IPS-NIHi11 (cell line): ENCODE measurements around the gene GALNT15.

Experiments used
- DNase-seq: peaks from one replicate; pipeline ENCODE4 v3.0.0; 2012; ENCODE audit warnings: mixed read lengths, low spot score

The GALNT15 gene

DNA sequence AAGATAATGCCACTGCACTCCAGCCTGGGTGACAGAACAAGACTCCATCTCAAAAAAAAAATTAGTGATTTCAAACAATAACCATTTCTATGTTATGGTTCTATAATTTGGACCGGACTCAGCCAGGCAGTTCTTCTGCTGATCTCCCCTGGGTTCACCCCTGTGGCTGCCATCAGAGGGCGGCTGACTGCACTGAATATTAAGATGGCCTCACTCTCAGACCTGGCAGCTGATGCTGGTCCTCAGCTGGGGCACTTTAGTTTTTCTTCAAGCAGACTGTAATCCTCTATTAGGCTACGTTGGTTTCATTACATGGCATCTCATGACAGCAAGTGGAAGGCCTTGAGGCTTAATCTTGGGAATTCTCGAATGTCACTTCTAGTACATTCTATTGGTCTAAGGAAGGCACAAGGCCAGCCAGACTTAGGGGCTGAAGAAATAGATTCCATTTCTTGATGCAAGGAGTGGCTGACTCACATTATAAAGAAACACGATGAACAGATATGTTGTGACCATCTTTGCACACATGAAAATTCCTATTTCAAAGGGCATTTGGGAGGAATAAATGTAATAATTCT, 12.8 kb downstream of the GALNT15 start:
- DNase-seq, result no peak

DNA sequence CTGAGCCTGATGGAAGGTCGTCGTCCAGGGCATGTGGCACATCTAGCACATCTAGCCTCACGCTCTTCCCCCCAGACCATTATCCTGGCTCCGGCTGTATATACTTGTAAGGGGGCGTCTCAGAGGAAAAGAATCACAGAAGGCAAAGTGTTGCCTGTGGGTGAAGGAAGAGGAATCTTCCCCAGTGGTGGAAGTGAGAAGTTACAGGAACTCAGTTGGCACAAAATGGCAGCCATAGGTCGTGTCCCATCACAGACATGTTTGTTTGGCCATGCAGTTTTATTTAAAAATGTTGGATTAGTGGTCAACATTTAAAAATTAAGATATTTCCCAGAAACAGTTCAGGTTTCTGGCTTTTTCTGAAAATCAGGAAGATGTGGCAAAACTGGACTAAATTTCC, 13.6 kb downstream of the GALNT15 start:
- DNase-seq, result no peak

DNA sequence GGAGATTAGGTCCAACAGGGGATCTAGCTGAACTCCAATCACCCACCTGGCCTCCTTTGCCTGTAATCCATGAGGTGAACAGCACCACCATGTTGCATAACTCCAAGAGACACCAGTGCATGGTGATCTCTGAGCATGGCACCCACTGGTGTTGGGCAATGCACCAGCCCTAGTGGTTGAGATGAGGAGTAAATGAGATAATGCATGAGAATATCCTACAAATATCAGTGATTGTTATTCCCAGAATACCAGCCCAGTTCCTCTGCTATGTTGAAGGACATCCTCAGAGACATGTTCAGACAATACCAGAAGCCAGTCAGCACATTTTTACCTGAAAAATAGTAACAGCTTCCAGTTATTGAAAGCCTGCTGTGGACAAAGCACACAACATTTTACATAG, 14.7 kb downstream of the GALNT15 start:
- DNase-seq, result no peak

DNA sequence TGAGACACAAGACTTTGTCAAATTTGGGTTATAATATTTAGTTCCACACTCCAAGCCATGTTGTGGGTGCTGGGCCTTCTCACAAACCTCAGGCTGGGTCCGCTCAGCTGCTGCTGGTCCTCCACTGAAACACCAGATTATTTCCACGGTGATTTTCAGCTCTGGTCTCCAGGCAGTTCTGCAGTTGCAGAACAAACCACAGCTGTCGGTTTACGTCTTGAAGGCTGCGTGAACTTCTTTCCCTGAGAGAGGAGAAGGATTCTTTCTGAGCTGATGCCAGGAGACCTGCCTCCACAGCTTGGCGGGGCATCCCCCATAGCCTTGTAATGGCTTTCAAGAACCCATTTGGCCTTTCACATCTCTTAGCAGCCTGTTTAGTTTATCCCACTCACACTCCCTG, 16.2 kb downstream of the GALNT15 start:
- no peak for DNase-seq

DNA sequence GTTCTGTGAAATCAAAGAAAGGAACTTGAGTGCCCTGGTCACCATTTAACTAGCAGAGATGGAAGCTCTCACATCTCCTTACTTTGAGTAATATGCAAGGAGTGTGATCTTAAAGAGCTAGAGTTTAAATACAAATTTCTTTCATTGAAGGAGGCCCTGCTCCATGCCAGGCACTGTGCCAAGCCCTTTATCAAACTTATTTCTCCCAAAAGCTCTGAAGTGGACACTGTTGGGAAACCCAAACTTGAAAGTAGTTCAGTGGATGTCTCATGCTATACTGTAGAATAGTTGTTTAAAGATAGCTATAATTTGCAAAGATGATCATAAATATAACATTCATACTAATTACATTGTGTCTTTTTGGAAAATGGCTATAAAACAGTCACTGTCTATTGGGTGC, 17.1 kb downstream of the GALNT15 start:
- DNase-seq, result no peak

DNA sequence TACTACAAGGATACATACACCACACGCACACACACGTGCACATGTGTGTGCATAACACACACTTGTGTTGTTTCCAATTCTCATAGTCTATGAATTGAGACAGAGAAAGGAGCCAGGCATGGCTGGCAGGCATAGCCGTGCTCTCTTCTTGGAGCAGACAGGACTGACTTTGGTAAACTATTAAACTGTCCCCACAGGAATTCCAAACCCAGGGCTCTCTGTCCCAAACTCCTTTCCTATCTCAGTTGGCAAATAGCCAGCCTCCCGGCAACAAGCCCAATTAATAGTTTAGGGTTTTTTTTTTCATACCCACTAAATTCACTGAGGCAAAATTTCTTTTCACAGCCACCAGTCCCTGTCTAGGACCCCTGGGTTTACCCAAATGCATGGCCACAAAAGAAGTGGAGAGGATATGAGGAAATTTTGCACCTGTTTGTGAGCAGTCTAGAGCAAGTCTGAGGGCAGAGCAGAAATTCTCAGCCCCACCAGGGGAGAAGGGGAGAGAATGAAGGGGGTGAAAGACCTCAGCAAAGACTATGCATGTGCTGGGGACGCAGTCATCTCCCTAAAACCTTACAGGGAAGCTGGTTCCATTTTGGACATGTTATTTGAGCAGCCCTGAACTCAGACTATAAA, 17.8 kb downstream of the GALNT15 start:
- DNase-seq, result no peak

DNA sequence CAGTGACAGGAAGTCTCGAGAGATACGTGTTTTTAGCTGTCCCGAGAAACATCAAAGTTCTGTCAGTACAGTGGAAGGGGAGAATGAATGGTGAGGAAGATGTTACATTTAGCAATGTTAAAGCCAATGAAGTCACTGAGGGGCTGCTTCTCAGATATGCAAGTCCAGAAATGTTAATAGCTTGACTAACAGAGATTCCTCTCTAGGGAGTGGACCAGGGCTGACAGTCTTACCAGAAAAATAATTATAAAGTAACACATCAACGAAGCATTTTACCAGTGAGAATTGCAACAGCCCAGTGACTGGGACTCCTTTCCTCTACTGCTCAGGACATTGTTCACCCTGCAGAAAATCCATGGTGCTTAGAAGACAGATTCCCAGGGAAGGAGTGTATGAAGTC, 23.9 kb downstream of the GALNT15 start:
- DNase-seq, result no peak

DNA sequence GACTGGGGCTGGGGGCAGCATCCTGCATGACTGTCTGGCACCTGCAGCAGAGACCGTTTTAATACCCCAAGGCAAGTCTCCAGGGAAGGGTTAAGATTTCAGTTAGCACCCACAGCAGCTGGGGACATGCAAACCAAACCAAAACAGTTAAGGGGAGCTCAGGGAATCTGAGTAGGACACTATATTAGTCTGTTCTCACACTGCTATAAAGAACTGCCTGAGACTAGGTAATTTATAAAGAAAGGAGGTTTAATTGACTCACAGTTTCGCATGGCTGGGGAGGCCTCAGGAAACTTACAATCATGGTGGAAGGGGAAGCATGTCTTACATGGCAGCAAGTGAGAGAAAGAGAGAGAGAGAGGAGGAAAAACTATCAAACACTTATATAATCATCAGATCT, 25.3 kb downstream of the GALNT15 start:
- no peak for DNase-seq

DNA sequence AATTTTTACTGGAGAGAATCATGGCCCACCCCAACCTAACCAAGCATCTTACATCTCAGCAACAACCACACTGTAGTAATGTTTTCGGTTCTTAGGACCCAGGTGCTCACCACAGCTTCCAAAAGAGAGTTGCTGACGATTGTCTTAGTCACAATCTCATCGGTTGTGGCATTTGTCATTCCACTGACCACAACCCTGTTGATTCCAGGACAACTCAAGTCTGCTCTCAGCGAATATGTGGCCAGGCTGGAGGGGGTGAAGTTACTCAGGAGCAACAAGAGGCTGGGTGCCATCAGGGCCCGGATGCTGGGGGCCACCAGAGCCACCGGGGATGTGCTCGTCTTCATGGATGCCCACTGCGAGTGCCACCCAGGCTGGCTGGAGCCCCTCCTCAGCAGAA, 25.9 kb downstream of the GALNT15 start:
- no peak for DNase-seq

DNA sequence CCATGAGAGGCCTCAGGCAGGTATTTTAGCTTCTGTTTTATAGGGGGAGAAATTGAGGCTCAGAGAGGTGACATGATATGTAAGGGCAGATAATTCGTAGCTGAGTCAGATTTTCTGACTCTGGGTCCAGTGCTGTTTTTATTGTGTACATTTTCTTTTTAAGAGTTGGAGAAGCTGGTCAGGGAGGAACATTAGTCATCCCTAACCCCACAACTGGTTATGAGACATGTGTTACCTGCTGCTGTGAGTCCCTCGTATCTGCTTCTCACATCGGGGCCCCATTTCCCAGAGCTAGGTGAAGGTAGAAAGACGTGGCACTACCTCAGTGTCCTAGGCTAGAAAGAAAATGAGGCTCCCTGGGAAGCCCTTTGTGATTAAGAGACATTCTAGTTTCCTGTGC, 28.6 kb downstream of the GALNT15 start:
- no peak for DNase-seq

DNA sequence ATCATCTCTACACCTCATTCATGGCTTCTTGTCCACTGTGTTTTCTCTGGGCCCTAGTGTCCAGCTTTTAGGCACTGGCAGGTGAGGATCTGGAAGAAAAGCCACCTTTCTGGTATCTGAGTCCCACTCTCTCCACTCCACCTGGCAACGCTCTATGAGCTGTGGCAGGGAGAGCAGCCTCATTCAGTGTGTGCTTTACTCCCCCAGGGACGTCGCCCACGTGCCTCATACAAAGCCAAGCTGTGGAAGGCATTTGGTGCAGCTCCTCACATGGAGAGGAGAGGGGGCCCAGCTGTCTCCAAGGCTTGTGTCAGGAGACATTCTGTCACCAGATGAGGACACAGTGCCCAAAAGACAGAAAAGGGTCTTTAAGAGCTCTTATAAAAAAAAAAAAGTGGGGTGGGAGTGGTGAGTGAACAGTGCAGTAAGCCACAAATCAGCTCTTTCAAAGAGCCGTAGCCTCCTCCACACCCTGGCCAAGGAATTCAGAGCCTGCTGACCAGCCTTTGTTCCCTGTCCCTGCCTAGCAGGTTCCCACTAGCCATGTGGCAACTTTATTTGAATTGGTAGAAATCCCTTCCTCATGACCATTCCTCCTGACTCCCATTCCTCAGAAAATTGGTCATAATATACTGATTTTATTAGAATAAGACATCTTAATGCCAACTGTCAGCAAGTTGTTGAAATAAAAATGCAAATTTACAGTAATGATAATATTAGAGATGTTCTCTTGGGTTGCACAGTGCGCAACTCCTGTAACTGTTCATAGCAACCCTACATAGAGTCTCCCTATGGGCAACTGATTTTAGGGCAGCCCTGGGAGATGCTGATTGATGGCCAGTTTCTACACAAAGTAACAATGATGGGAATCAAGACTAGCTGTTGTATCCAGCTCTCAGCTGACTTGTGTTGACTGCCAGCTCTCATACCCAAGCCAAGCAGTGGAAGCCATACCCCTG, 29.5 kb downstream of the GALNT15 start:
- DNase-seq, result peak; percentile 26

DNA sequence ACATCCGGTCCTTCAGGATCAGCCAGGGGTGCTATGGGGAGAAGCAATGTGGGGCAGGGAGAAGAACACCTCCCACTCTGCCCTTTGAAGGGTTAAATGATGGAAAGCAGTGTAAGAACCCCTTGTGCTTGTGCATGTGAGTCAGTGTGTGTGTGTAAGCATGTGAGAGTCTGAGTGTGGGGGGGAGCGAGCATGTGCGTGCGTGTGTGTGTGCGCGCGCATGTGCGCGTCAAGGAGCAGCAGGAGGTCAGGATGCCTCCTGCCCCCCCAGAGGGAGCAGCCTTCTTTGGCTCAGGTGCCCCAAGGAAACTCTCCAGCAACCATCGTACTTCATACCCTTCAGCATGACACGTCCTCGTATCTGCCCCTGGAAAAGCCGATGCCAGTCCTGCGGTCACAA, 30.3 kb downstream of the GALNT15 start:
- no peak for DNase-seq

DNA sequence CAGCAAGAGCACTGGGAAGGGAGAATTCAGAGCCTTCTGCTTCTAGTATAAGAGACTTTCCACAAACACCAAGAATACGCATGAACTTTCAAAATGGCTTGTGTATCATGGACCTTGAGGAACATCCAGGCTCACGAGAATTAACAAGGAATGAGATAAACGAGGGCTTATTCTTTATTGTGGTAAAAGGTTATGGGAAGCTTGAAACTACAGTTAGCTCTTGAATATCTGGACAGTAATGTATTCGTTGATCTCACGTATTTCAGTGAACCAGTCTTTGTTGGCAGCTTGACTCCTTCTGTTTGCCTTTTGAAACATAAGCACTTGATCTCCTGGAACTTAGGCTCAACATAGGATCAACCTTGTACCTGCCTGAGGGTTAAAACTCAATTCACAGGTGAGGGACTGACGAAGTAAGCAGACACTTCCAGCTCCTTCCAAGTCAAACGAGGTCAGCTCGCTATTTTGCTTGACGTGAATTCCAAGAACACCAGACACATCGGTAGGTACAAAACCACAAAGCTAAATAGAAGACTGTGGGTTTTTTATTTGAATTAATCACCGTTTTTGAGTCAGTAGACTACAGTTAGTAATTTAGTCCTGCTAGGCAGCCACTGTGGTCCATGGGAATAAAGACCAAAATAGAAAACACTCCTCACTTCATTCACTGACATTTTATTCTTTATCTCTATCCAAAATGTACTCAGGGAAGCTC, 30.8 kb downstream of the GALNT15 start:
- DNase-seq, result no peak

DNA sequence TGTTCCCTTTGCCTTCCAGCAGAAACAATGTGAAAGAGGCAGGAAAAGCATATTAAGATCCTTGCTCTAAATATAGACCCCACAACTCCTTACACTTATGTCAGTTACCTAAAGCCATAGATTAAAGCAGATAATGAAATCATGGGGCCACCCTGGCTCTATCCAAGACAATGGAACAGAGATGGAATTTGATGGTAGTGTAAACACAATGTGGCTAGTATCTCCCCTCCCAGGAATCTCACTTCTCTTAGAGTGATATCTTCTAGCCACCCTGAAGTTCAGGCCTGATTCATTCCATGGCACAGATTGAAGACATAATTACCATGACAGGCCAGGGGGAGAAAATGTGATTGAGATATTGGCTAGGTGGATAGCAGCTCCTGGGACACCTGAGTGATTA, 32.6 kb downstream of the GALNT15 start:
- no peak for DNase-seq

DNA sequence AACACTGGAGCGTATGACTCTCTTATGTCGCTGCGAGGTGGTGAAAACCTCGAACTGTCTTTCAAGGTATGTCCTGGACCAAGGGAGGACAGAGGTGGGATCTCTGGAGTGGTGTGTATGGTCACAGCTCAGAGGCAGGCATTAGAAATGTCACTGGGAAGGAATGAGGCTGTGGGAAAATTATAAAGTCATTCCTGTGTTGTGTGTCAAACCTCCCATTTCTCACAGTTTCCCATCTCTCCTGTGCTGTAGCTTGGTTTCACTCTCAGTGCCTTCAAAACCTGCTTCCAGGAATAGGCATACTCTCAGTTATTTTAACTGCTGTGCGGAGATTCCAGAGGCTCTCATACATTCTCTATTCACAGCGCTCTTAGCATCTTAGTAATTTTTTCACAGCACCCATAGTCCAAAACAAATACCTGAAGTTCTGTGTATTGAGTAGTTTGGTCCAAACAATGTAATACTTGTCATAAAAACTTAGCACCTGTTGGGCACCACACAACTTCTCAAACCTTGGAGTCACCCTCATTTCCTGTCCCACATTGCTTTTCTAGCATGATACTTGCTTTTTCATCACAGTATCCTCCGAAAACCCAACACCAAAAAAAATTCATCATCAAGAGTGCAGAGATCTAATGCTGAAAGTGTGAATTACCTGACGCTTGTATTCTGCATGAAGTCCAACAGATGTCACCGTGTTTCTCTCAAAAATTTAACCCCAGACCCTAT, 36.9 kb downstream of the GALNT15 start:
- DNase-seq, result no peak

DNA sequence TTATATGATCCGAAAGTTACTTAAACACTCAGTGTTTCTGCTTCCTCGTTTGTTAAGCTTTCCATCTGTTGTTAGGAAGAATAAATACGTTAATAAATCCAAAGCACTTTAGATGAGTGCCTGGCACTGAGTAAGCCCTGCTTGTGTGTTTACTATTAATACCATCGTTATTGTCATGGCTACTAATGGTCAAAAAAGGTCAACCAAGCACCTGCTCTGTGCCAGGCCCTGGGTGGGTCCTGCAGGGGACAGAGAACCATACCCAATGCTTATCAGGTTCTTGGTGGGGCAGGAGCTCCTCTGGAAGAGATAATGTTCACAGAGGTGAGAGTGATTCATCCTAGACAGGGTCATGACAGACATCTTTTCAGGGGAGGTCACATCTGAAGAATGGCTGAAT, 39.9 kb downstream of the GALNT15 start:
- DNase-seq, result no peak

DNA sequence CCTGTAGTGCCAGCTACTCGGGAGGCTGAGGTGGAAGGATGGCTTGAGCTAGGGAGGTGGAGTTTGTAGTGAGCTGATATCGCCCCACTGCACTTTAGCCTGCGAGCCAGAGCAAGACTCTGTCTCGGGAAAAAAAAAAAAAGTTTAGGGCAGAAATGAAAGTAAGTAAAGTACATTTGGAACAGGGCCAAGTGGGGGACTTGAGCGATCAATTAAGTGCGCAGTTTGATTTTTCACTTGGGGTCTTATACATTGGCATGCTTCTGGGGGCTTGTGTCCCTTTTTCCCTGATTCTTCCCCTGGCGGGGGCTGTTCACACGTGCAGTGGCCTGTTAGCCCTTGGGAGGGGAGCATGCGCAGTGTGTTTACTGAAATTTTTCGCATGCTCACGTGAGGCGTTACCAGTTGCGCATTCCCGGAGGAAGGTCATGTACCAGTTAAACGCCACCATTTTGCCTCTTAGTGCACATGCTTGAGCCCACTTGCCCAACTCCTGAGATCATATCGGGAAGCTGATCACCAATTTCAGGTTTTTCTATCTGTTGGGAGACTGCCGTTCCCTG, 42.0 kb downstream of the GALNT15 start:
- no peak for DNase-seq

DNA sequence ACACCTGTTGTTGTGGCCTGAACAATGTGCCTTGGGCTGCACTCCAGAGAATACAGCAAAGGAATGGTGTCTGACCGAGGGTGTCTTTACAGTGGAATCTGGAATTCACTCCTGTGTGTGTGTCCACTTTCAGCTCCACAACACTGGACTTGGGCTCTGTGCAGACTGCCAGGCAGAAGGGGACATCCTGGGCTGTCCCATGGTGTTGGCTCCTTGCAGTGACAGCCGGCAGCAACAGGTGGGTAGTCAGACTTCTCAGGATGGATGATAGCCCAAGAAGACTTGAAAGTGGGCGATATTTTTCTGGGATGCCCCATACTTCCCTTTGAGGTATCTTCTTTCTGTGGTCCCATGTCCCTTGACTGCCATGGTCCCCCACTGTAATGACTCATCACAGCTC, 45.3 kb downstream of the GALNT15 start:
- DNase-seq, result no peak

DNA sequence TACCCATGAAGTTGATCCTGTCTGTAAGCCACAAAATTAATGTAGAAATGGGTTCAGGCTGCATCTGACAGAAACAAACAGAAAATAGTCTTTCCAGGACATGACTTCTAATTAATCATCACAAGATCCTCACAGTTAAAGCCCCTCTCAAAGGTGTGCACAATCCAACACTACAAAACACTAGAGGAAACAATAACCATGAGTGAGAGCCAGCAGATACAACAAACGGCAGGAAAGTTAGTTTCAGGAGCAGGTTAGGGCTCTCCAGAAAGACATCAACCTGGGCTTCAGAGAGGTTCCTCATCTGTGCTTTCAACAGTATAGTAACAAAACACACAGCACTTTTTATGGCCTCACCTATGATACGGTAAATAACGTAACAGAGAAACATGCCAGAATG, 47.5 kb downstream of the GALNT15 start:
- DNase-seq, result no peak

DNA sequence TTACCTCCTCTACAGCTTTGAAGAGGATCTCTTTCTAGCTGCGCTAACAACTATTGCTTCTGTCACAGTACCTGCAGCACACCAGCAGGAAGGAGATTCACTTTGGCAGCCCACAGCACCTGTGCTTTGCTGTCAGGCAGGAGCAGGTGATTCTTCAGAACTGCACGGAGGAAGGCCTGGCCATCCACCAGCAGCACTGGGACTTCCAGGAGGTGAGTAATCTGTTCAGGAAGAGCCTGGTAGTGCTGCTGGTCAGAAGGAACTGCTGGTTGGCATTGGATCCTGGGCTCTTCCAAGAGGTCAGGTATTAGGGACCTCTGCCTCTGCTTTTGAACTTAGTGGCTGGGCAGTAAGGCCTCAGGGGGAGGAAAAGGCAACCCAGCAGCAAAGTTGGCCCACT, 48.1 kb downstream of the GALNT15 start:
- no peak for DNase-seq

DNA sequence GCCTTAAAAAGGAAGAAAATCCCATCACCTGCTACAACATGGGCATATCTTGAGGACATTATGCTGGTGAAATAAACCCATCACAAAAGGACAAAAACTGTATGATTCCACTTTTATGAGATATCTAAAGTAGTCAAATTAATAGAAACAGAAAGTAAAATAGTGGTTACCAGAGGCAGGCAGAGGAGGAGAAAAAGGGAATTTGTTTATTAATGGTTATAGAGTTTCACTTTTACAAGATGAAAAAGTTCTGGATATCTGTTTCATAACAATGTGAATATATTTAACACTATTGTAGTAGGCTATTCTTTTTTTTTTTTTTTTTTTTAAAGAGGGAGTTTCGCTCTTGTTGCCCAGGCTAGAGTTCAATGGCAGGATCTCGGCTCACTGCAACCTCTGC, 49.8 kb downstream of the GALNT15 start:
- no peak for DNase-seq

DNA sequence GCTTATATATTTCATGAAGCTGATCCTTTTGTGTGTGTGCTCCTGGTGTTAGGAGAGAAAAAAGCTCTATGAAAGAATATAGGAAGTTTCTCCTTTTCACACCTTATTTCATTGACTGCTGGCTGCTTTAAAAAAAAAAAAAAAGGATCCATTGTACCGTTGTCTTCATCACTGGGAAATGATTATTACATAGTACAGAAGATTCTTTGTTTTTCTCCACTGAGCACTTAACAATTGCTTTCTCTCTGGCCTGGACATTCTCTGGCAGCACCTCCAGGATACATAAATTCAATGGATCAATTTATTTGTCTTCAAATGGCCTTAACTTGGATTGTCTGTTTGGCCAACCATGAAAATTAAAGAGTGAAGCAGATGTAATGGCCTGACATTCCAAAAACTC, 53.1 kb downstream of the GALNT15 start:
- DNase-seq, result no peak
